Liver (tissue), 9 donors: Measurements from ENCODE around the gene GRIN1. TPM values are rescaled to one million over a fixed set of nuclear protein-coding genes. Genes with fewer than 3 reads are reported as not detected.

Source experiments
- DNase-seq: peaks from one replicate; pipeline ENCODE4 v3.0.0-alpha.2; 2017; ENCODE audit warnings: low spot score
- H3K27ac ChIP-seq, 2 donors: one replicate each; pipeline ENCODE4 v1.7.0; 2013; ENCODE audit warnings: inconsistent platforms in 2 of 2, low read length in 2 of 2, control low read depth in 1 of 2, low read depth in 1 of 2, mild to moderate bottlenecking in 1 of 2
- H3K27me3 ChIP-seq, 4 donors: one replicate each; pipeline versions ENCODE4 v1.6.1 to v1.7.0; 2013; ENCODE audit warnings: low read length in 3 of 4, inconsistent platforms in 1 of 4, mild to moderate bottlenecking in 1 of 4, moderate library complexity in 1 of 4; ENCODE audit not compliant: control insufficient read depth in 4 of 4, insufficient read depth in 4 of 4
- H3K36me3 ChIP-seq, 4 donors: one replicate each; pipeline versions ENCODE4 v1.6.1 to v1.7.0; 2013; ENCODE audit warnings: low read length in 3 of 4, mild to moderate bottlenecking in 3 of 4, low read depth in 1 of 4, moderate library complexity in 1 of 4; ENCODE audit not compliant: control insufficient read depth in 4 of 4, insufficient read depth in 3 of 4
- H3K4me1 ChIP-seq, 4 donors: one replicate each; pipeline versions ENCODE4 v1.6.1 to v1.7.0; 2013; ENCODE audit warnings: low read length in 3 of 4, mild to moderate bottlenecking in 3 of 4, moderate library complexity in 1 of 4; ENCODE audit not compliant: control insufficient read depth in 4 of 4, insufficient read depth in 4 of 4
- H3K4me3 ChIP-seq, 3 donors: one replicate each; pipeline versions ENCODE4 v1.6.1 to v1.7.0; 2013; ENCODE audit warnings: low read length in 3 of 3, control low read depth in 1 of 3, low read depth in 1 of 3, mild to moderate bottlenecking in 1 of 3
- H3K9ac ChIP-seq, 2 donors: one replicate each; pipeline ENCODE4 v1.7.0; 2013; ENCODE audit warnings: low read length in 2 of 2, mild to moderate bottlenecking in 2 of 2, moderate library complexity in 2 of 2, control low read depth in 1 of 2, low read depth in 1 of 2
- H3K9me3 ChIP-seq, 4 donors: one replicate each; pipeline versions ENCODE4 v1.6.1 to v1.7.0; 2013; ENCODE audit warnings: low read length in 3 of 4; ENCODE audit not compliant: control insufficient read depth in 4 of 4
- CTCF ChIP-seq: fragments of 150-350 bp; IDR thresholded peaks from 2 replicates; pipeline ENCODE4 v1.5.1; 2017; ENCODE audit warnings: improper control_type of control experiment, low read depth, low read length; ENCODE audit not compliant: missing input control
- FOXA1 ChIP-seq: IDR thresholded peaks from 2 replicates; pipeline ENCODE4 v1.6.1; 2016; ENCODE audit warnings: antibody characterized with exemption
- FOXA2 ChIP-seq: IDR thresholded peaks from 2 replicates; pipeline ENCODE4 v1.6.1; 2016; ENCODE audit warnings: antibody characterized with exemption
- GABPA ChIP-seq, 2 donors: IDR thresholded peaks in 1 of 2; conservative IDR thresholded peaks in 1 of 2; 2 replicates each; pipeline ENCODE4 v1.6.1; 2016; ENCODE audit warnings: antibody characterized with exemption in 2 of 2, mild to moderate bottlenecking in 1 of 2, moderate library complexity in 1 of 2
- JUND ChIP-seq, 2 donors: IDR thresholded peaks; 2 replicates each; pipeline ENCODE4 v1.6.1; 2016; ENCODE audit warnings: antibody characterized with exemption in 2 of 2
- MAX ChIP-seq: IDR thresholded peaks from 2 replicates; pipeline ENCODE4 v1.6.1; 2016; ENCODE audit warnings: antibody characterized with exemption
- RAD21 ChIP-seq, 2 donors: IDR thresholded peaks; 2 replicates each; pipeline ENCODE4 v1.6.1; 2016; ENCODE audit warnings: antibody characterized with exemption in 2 of 2, mild to moderate bottlenecking in 2 of 2
- REST ChIP-seq: IDR thresholded peaks from 2 replicates; pipeline ENCODE4 v1.6.1; 2016; ENCODE audit warnings: antibody characterized with exemption, mild to moderate bottlenecking
- RXRA ChIP-seq, 2 donors: IDR thresholded peaks; 2 replicates each; pipeline ENCODE4 v1.6.1; 2017 to 2018; ENCODE audit warnings: antibody characterized with exemption in 2 of 2, mild to moderate bottlenecking in 1 of 2
- TAF1 ChIP-seq: conservative IDR thresholded peaks from 2 replicates; pipeline ENCODE4 v1.6.1; 2016; ENCODE audit warnings: antibody characterized with exemption, mild to moderate bottlenecking
- YY1 ChIP-seq: IDR thresholded peaks from 2 replicates; pipeline ENCODE4 v1.6.1; 2016; ENCODE audit warnings: antibody characterized with exemption, mild to moderate bottlenecking
- ZBTB33 ChIP-seq: IDR thresholded peaks from 2 replicates; pipeline ENCODE4 v1.6.1; 2016; ENCODE audit warnings: antibody characterized with exemption
- WGBS: extraction: QIAGEN DNeasy Blood & Tissue Kit; methylation state at CpG from one replicate; pipeline ENCODE4 v1.1.7; 2013; 5-methylcytosine and 5-hydroxymethylcytosine counted together
- polyA plus RNA-seq, 2 donors: library from polyadenylated mRNA; stranded (reverse) in 1 of 2; unstranded in 1 of 2; fragments of 200-250 nt in 1 of 2; fragments of >200 nt in 1 of 2; fragmentation: Nextera tagmentation in 1 of 2; extraction: Ambion mirVana in 1 of 2; gene quantifications; one replicate each; pipeline versions ENCODE4 v1.2.1 to v1.2.3, GENCODE V29; 2013 to 2015
- total RNA-seq, 2 donors: library from RNA; depleted of rRNA; stranded (reverse); fragments of >200 nt; gene quantifications; one replicate each; pipeline ENCODE4 v1.2.3, GENCODE V29; 2014
- donor health status: healthy.
- donor health status: healthy.
- donor health status: healthy.
- donor health status: healthy.
- donor health status: healthy.

Gene GRIN1
- total and polyA plus RNA-seq, 4 donors = 0.05 TPM; not detected in 3

GRCh38 chr9:137169896-137170358, 31.0 kb downstream of the GRIN1 start, which contains the start of gene LRRC26:
LRRC26 (minus strand) TSS chr9:137170051; CDS start chr9:137169943, 108 bp downstream.
- DNase-seq = no peak
- H3K4me1 ChIP-seq = peaks cover 18 to 24% (median 19%) of the 10 kb centered on the region in 4 donors

GRCh38 chr9:137170486-137171148, 31.7 kb downstream of the GRIN1 start:
- WGBS = 46% methylated on average over 14 of the region's 14 CpGs
- no peak for TF ChIP-seq YY1
- TF ChIP-seq RXRA (IDR thresholded peaks at IDR 0.05) = no peak
- no peak for TF ChIP-seq FOXA1
- TF ChIP-seq JUND (IDR thresholded peaks at IDR 0.05) = no peak
- no peak for TF ChIP-seq CTCF
- no peak for TF ChIP-seq TAF1
- no peak for TF ChIP-seq ZBTB33
- no peak for TF ChIP-seq MAX
- no peak for TF ChIP-seq GABPA (IDR thresholded peaks at IDR 0.05 in 1 of 2, conservative IDR thresholded peaks at IDR 0.05 in 1 of 2)
- TF ChIP-seq REST = no peak
- no peak for TF ChIP-seq RAD21 (IDR thresholded peaks at IDR 0.05)
- H3K9ac ChIP-seq = no peak overlapping the region
- peaks cover 5 to 22% (median 11%) of the 10 kb centered on the region in 4 donors for H3K27me3 ChIP-seq
- no peak overlapping the region for H3K27ac ChIP-seq
- H3K4me3 ChIP-seq = no peak overlapping the region
- DNase-seq = no peak
- peaks cover 18 to 24% (median 19%) of the 10 kb centered on the region in 4 donors for H3K4me1 ChIP-seq
- H3K9me3 ChIP-seq = no peaks in the 10 kb centered on the region
- no peaks in the 10 kb centered on the region for H3K36me3 ChIP-seq

More at GRCh38 chr9:137169896-137170358, 31.0 kb downstream of the GRIN1 start, which contains the start of gene LRRC26:
- peaks cover 5 to 22% (median 11%) of the 10 kb centered on the region in 4 donors for H3K27me3 ChIP-seq
- no peaks in the 10 kb centered on the region for H3K9me3 ChIP-seq
- TF ChIP-seq GABPA (IDR thresholded peaks at IDR 0.05 in 1 of 2, conservative IDR thresholded peaks at IDR 0.05 in 1 of 2) (no peak), YY1 (no peak), FOXA1 (no peak), CTCF (no peak), FOXA2 (no peak), TAF1 (no peak)
- WGBS = 7% methylated on average over 41 of the region's 41 CpGs
- no peaks in the 10 kb centered on the region for H3K36me3 ChIP-seq
- no peak within 1 kb of the TSS for H3K9ac ChIP-seq
- no peak within 1 kb of the TSS for H3K27ac ChIP-seq
- H3K4me3 ChIP-seq = peak within 1 kb of the TSS in 2 of 3 donors; percentile 33 to 42
